ENCODE measurements around the gene MLEC. TPM values are rescaled to one million over a fixed set of nuclear protein-coding genes. Genes with fewer than 3 reads are reported as not detected.
"Not testable (repeated sequence)": the region's sequence is repeated elsewhere in the genome, so short reads cannot be mapped to it uniquely, and the experiment has no call there.

MLEC gene
- total RNA-seq, 2 donors from 2014 or later = 116 to 124 TPM

GRCh38 chr12:120726961-120727360 is 40.0 kb downstream of the MLEC start:
- no peak for TF ChIP-seq POLR2A (IDR thresholded peaks at IDR 0.05)
- no peak for TF ChIP-seq POLR2AphosphoS5 (IDR thresholded peaks at IDR 0.05)
- TF ChIP-seq CTCF (IDR thresholded peaks at IDR 0.05) = no peak
- H3K4me3 ChIP-seq = no peak overlapping the region
- no peaks in the 10 kb centered on the region for H3K9me3 ChIP-seq
- intact Hi-C loops (cut with DNase I) = loop anchor here (5.0 to 10.0 kb wide), 2 partner anchors 178 to 245 kb away; partner anchors contain the start of gene SPPL3
- peaks cover 0 to 4% of the 10 kb centered on the region in 2 donors for H3K36me3 ChIP-seq
- no peaks in the 10 kb centered on the region for H3K4me1 ChIP-seq (replicated peaks)
- H3K27ac ChIP-seq = no peak overlapping the region
- WGBS = 97% methylated on average over 9 of the region's 9 CpGs
- no peaks in the 10 kb centered on the region for H3K27me3 ChIP-seq (replicated peaks; ENCODE audit: insufficient read depth)
- no peak for DNase-seq (ENCODE audit: low spot score)

- 98% methylated on average over 23 of the region's 35 CpGs for WGBS
- intact Hi-C loops (cut with DNase I); H3K4me3 ChIP-seq; H3K36me3 ChIP-seq; H3K9me3 ChIP-seq; H3K4me1 ChIP-seq (replicated peaks); H3K27me3 ChIP-seq (replicated peaks; ENCODE audit: insufficient read depth); H3K27ac ChIP-seq; DNase-seq (ENCODE audit: low spot score): not testable (repeated sequence)
Observed at GRCh38 chr12:120732198-120732597, 45.2 kb downstream of the MLEC start.

GRCh38 chr12:120733574-120733973 is 46.6 kb downstream of the MLEC start:
- Histone ChIP-seq H3K36me3 (no peaks in the 10 kb centered on the region), H3K4me1 (replicated peaks) (no peaks in the 10 kb centered on the region), H3K4me3 (no peak overlapping the region), H3K9me3 (no peaks in the 10 kb centered on the region), H3K27me3 (replicated peaks; ENCODE audit: insufficient read depth) (no peaks in the 10 kb centered on the region), H3K27ac (no peak overlapping the region)
- DNase-seq (ENCODE audit: low spot score) = no peak
- TF ChIP-seq CTCF (IDR thresholded peaks at IDR 0.05) = no peak
- TF ChIP-seq POLR2A (IDR thresholded peaks at IDR 0.05) = no peak
- no peak for TF ChIP-seq POLR2AphosphoS5 (IDR thresholded peaks at IDR 0.05)
- intact Hi-C loops (cut with DNase I) = no loop called here
- 91% methylated on average over 3 of the region's 3 CpGs for WGBS

- 90% methylated on average over 10 of the region's 10 CpGs for WGBS
- no peak for TF ChIP-seq CTCF (IDR thresholded peaks at IDR 0.05)
- TF ChIP-seq POLR2AphosphoS5 (IDR thresholded peaks at IDR 0.05) = no peak
- TF ChIP-seq POLR2A (IDR thresholded peaks at IDR 0.05) = no peak
- intact Hi-C loops (cut with DNase I) = no loop called here
- Histone ChIP-seq H3K9me3 (no peaks in the 10 kb centered on the region), H3K4me1 (replicated peaks) (no peaks in the 10 kb centered on the region), H3K27me3 (replicated peaks; ENCODE audit: insufficient read depth) (no peaks in the 10 kb centered on the region), H3K36me3 (no peaks in the 10 kb centered on the region), H3K4me3 (no peak overlapping the region), H3K27ac (no peak overlapping the region)
- DNase-seq (ENCODE audit: low spot score) = no peak
Observed at GRCh38 chr12:120734210-120734609, 47.3 kb downstream of the MLEC start.

- TF ChIP-seq POLR2A (IDR thresholded peaks at IDR 0.05) (no peak), POLR2AphosphoS5 (IDR thresholded peaks at IDR 0.05) (no peak), CTCF (IDR thresholded peaks at IDR 0.05) (no peak)
Observed at GRCh38 chr12:120735181-120735580, 48.2 kb downstream of the MLEC start.

More at GRCh38 chr12:120735181-120735580, 48.2 kb downstream of the MLEC start:
- Histone ChIP-seq H3K4me3 (no peak overlapping the region), H3K27me3 (replicated peaks; ENCODE audit: insufficient read depth) (no peaks in the 10 kb centered on the region), H3K36me3 (no peaks in the 10 kb centered on the region), H3K27ac (no peak overlapping the region), H3K4me1 (replicated peaks) (no peaks in the 10 kb centered on the region), H3K9me3 (no peaks in the 10 kb centered on the region)
- intact Hi-C loops (cut with DNase I) = no loop called here
- 95% methylated on average over 3 of the region's 3 CpGs for WGBS
- DNase-seq (ENCODE audit: low spot score) = no peak

Measured in prostate gland (tissue), 2 donors.